ENCODE measurements around the gene CDH7. TPM values are rescaled to one million over a fixed set of nuclear protein-coding genes. Genes with fewer than 3 reads are reported as not detected.

Gene CDH7, protein sequence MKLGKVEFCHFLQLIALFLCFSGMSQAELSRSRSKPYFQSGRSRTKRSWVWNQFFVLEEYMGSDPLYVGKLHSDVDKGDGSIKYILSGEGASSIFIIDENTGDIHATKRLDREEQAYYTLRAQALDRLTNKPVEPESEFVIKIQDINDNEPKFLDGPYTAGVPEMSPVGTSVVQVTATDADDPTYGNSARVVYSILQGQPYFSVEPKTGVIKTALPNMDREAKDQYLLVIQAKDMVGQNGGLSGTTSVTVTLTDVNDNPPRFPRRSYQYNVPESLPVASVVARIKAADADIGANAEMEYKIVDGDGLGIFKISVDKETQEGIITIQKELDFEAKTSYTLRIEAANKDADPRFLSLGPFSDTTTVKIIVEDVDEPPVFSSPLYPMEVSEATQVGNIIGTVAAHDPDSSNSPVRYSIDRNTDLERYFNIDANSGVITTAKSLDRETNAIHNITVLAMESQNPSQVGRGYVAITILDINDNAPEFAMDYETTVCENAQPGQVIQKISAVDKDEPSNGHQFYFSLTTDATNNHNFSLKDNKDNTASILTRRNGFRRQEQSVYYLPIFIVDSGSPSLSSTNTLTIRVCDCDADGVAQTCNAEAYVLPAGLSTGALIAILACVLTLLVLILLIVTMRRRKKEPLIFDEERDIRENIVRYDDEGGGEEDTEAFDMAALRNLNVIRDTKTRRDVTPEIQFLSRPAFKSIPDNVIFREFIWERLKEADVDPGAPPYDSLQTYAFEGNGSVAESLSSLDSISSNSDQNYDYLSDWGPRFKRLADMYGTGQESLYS
- total RNA-seq (2016; rRNA removed; fragmentation: Illumina TruSeq; extraction: Trizol) (not detected in 2 replicates), polyA plus RNA-seq (2011; rRNA removed) (not detected in 2 replicates), polyA minus RNA-seq (2011; rRNA and poly(A)+ RNA removed; ENCODE audit: low replicate concordance) (29.9 TPM in 1 of 2 replicates, not detected in the other), Bru-seq, nascent RNA (percentile 2 among the genes with signal in this experiment), BruChase-seq, experiment 1, labeled RNA remaining after a 6-hour chase (percentile 2 among the genes with signal in this experiment), BruChase-seq, experiment 2, labeled RNA remaining after a 2-hour chase (not detected)
- total RNA-seq (2016; cell fraction: cytosol; rRNA removed; fragmentation: Illumina TruSeq; extraction: Trizol; ENCODE audit: low read depth): not detected in 2 replicates
- total RNA-seq (2016; cell fraction: insoluble cytoplasmic fraction; rRNA removed; fragmentation: Illumina TruSeq; extraction: Trizol): not detected in 2 replicates
- not detected in 2 replicates for total RNA-seq (2016; cell fraction: membrane; rRNA removed; fragmentation: Illumina TruSeq; extraction: Trizol)
- total RNA-seq (2016; cell fraction: nucleus; rRNA removed; fragmentation: Illumina TruSeq; extraction: Trizol): not detected in 2 replicates
- polyA plus RNA-seq (2011; cell fraction: cytosol; rRNA removed): not detected in 2 replicates
- polyA plus RNA-seq (2011; cell fraction: nucleus; rRNA removed): not detected in 2 replicates
- not detected in 2 replicates for polyA plus RNA-seq (2012)
- not detected in 2 replicates for polyA plus RNA-seq (2016; cell fraction: cytosol; fragmentation: Illumina TruSeq; extraction: Trizol; ENCODE audit: low read depth)
- polyA plus RNA-seq (2016; cell fraction: insoluble cytoplasmic fraction; fragmentation: Illumina TruSeq; extraction: Trizol; ENCODE audit: low read depth): not detected in 2 replicates
- polyA plus RNA-seq (2016; cell fraction: membrane; fragmentation: Illumina TruSeq; extraction: Trizol; ENCODE audit: low read depth): not detected in 2 replicates
- polyA plus RNA-seq (2016; cell fraction: nucleus; fragmentation: Illumina TruSeq; extraction: Trizol; ENCODE audit: insufficient read depth, low read depth): not detected in 2 replicates
- polyA minus RNA-seq (2011; cell fraction: cytosol; rRNA and poly(A)+ RNA removed): not detected in 2 replicates
- not detected in 2 replicates for polyA minus RNA-seq (2011; cell fraction: nucleus; rRNA and poly(A)+ RNA removed)
- long read RNA-seq, experiment 1: 0 reads
- long read RNA-seq, experiment 2: 0 reads

DNA sequence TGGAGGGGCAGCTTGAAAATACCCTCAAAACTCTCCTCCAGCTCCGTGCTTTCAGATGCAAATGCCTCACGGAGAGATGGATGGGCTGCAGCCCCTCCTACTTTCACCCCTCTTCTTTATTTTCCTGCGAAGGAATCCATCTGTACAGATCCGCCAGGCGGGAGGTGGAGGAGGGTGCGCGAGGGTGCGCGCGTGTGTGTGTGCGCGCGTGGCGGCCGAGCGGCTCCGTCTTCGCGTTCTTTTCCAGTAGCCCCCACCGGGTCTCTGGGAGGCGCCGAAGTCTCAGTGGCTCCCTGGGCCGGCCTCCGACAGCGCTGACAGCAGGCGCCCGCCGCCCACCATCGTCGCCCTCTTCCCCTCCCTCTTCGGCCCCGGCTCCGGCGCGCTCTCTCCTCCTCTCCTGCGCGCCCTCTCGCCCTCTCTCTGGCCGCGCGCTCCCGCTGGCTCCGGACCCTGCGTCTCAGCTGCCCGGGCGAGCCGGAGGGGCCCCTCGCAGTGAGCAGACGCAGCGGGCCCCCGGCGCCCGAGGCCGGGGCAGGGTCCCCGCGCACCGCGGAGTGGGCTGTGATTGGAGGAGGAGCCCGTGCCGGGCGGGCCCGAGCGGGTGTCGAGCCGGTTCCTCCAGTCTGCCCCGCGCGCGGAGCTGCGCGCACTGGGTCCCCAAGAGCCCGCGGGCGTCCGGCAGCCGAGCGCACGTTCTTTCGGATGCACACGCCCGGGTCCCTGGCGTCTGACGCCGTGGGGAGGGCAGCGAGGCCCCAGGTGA, at the start of gene CDH7:
Gene CDH7, plus strand, starts transcription at position 624 of the 766 bp plus-strand sequence. CDS start 11,831 bp downstream, outside the sequence.
- H2AFZ ChIP-seq (ENCODE audit: low read length): no peak within 1 kb of the TSS
- H3K9ac ChIP-seq (ENCODE audit: insufficient read depth, low read depth, low read length): no peak within 1 kb of the TSS
- FAIRE-seq (no peak), DNase-seq (ENCODE audit: low spot score) (no peak), ATAC-seq (no peak)
- ChIA-PET CTCF (ENCODE audit: low intra/inter-chr PET ratio, low total read pairs) (no interaction called here), POLR2A (no interaction called here)
- H3K27me3 ChIP-seq (ENCODE audit: control insufficient read depth in 1 of 2, insufficient read depth in 2 of 2, low read length in 2 of 2): 0 out of 5 replicates have a peak, but pooled peaks cover 0 to 6% of the 10 kb centered on the region in 2 experiments
- whole genome bisulfite sequencing (ENCODE audit: low lambda C conversion rate): 29% methylated on average over 51 of the region's 85 CpGs
- no TSS peak for BruUV-seq (replicated peaks)
- H3K9me3 ChIP-seq (ENCODE audit: low read length): no peaks in the 10 kb centered on the region
- H3K79me2 ChIP-seq (ENCODE audit: insufficient read depth, low read length): no peaks in the 10 kb centered on the region
- H4K20me1 ChIP-seq (ENCODE audit: insufficient read depth, low read length): no peaks in the 10 kb centered on the region
- H3K27ac ChIP-seq (ENCODE audit: extremely low read length, insufficient read depth, low read length): no peak within 1 kb of the TSS
- in situ Hi-C loops (cut with HindIII; ENCODE audit: extremely low pct_ligation_motif_present, low pct_unique_long_range_greater_than_20kb): no loop called here
- intact Hi-C loops (cut with micrococcal nuclease; ENCODE audit: unreplicated experiment): no loop called here
- H3K36me3 ChIP-seq (replicated peaks in 1 of 2; ENCODE audit: control insufficient read depth in 1 of 2, insufficient read depth in 2 of 2, low read length in 2 of 2): no peaks in the 10 kb centered on the region
- no peak within 1 kb of the TSS for H3K4me2 ChIP-seq (ENCODE audit: low read depth, low read length)
- no peak within 1 kb of the TSS for H3K4me3 ChIP-seq (replicated peaks in 1 of 3; ENCODE audit: insufficient read depth in 1 of 3, low read depth in 2 of 3, low read length in 3 of 3)
- H3K4me1 ChIP-seq (ENCODE audit: insufficient read depth, low read length): no peaks in the 10 kb centered on the region
- no peak for TF ChIP-seq TEAD2 (CRISPR knock-in tag; IDR thresholded peaks at IDR 0.05)
- TF ChIP-seq, protein P1, sequence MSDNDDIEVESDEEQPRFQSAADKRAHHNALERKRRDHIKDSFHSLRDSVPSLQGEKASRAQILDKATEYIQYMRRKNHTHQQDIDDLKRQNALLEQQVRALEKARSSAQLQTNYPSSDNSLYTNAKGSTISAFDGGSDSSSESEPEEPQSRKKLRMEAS (IDR thresholded peaks at IDR 0.05): no peak
- TF ChIP-seq ZSCAN12 (CRISPR knock-in tag; IDR thresholded peaks at IDR 0.05): no peak
- no peak for TF ChIP-seq ARHGAP35 (CRISPR knock-in tag; IDR thresholded peaks at IDR 0.05; ENCODE audit: borderline replicate concordance)
- no peak for TF ChIP-seq ZNF772 (CRISPR knock-in tag; IDR thresholded peaks at IDR 0.05)
- TF ChIP-seq ZHX2 (IDR thresholded peaks at IDR 0.05; ENCODE audit: low read depth): no peak
- no peak for TF ChIP-seq ZHX2 (CRISPR knock-in tag; IDR thresholded peaks at IDR 0.05; ENCODE audit: borderline replicate concordance)
- TF ChIP-seq SOX6 (IDR thresholded peaks at IDR 0.05): no peak
- no peak for TF ChIP-seq SOX6 (CRISPR knock-in tag; IDR thresholded peaks at IDR 0.05)
- TF ChIP-seq ZKSCAN8 (CRISPR knock-in tag; IDR thresholded peaks at IDR 0.05; ENCODE audit: borderline replicate concordance): no peak
- no peak for TF ChIP-seq REPIN1 (CRISPR knock-in tag; IDR thresholded peaks at IDR 0.05; ENCODE audit: borderline replicate concordance, low read depth)

All from HepG2 (cell line).